Type B pancreatic cell (in vitro differentiated cells): ENCODE measurements around the gene ZNF438. TPM values are rescaled to one million over a fixed set of nuclear protein-coding genes. Genes with fewer than 3 reads are reported as not detected.

Source experiments
- DNase-seq: peaks from one replicate; pipeline ENCODE4 v3.0.0; 2021; ENCODE audit warnings: mixed read lengths; ENCODE audit not compliant: unreplicated experiment; ENCODE audit errors: extremely low spot score
- H3K27ac Mint-ChIP-seq: 2 replicates; pipeline ENCODE4 v1.8.0; 2021; ENCODE audit warnings: mild to moderate bottlenecking, mixed read lengths
- H3K27me3 Mint-ChIP-seq: 2 replicates; pipeline ENCODE4 v1.8.0; 2021; ENCODE audit warnings: mixed read lengths
- H3K36me3 Mint-ChIP-seq: 2 replicates; pipeline ENCODE4 v1.8.0; 2021; ENCODE audit warnings: mixed read lengths
- H3K4me1 Mint-ChIP-seq: one replicate; pipeline ENCODE4 v1.8.0; 2021; ENCODE audit warnings: mixed read lengths; ENCODE audit not compliant: unreplicated experiment
- H3K4me3 Mint-ChIP-seq: 2 replicates; pipeline ENCODE4 v1.8.0; 2021; ENCODE audit warnings: mild to moderate bottlenecking, mixed read lengths
- H3K9me3 Mint-ChIP-seq: 2 replicates; pipeline ENCODE4 v1.8.0; 2021; ENCODE audit warnings: mixed read lengths
- total RNA-seq: library from RNA; stranded (reverse); gene quantifications from 2 replicates; pipeline ENCODE4 v1.2.1, GENCODE V29; 2021; ENCODE audit warnings: low replicate concordance
- TF ChIP-seq, protein P1 (sequence below): fragments of 200-600 bp; sonication (generic); conservative IDR thresholded peaks from 2 replicates; pipeline ENCODE4 v1.5.0; 2021; ENCODE audit warnings: antibody characterized with exemption, mild to moderate bottlenecking

Gene ZNF438
- total RNA-seq, 1 donor from 2014 or later, result 3.7 TPM

DNA sequence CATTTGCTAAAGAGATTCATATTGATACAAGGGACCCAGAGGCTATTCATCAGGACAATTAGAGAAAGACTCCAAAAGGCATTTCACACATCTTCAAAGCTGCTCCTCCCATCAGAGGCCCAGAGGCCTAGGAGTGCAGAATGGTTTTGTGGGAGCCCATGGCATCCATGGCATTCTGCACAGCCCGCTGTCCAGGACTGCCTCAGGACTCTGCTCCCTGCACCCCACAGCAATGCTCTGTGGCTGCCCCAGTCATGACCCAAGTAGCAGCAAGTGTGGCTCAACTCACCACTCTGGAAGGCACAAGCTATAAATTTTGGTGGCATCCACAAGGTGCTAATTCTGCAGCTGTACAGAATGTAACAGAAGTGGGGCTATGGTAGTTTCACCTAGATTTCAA, 38.5 kb downstream of the ZNF438 start:
- no peak overlapping the region for H3K27ac Mint-ChIP-seq

DNA sequence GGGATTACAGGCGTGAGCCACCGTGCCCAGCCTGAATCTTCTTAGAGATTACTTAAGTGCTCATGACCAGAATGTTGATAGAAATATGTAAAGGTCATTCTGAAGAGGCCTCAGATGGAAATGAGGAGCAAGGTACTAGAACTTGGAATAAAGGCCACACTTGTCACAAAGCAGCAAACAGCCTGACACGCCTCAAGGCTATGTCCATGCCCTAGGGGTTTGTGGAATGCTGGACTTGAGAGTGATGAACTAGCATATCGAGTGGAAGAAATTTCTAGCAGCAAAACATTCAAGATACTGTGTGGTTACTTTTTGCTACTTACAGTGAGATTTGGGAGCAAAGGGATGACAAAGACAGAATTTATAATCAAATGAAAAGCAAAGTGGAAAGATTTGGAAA, 39.0 kb downstream of the ZNF438 start:
- TF ChIP-seq, protein P1, sequence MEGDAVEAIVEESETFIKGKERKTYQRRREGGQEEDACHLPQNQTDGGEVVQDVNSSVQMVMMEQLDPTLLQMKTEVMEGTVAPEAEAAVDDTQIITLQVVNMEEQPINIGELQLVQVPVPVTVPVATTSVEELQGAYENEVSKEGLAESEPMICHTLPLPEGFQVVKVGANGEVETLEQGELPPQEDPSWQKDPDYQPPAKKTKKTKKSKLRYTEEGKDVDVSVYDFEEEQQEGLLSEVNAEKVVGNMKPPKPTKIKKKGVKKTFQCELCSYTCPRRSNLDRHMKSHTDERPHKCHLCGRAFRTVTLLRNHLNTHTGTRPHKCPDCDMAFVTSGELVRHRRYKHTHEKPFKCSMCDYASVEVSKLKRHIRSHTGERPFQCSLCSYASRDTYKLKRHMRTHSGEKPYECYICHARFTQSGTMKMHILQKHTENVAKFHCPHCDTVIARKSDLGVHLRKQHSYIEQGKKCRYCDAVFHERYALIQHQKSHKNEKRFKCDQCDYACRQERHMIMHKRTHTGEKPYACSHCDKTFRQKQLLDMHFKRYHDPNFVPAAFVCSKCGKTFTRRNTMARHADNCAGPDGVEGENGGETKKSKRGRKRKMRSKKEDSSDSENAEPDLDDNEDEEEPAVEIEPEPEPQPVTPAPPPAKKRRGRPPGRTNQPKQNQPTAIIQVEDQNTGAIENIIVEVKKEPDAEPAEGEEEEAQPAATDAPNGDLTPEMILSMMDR, result no peak
- no peak for DNase-seq
- H3K27ac Mint-ChIP-seq, result no peak overlapping the region
- H3K4me1 Mint-ChIP-seq, result no peaks in the 10 kb centered on the region
- H3K27me3 Mint-ChIP-seq, result no peaks in the 10 kb centered on the region
- H3K4me3 Mint-ChIP-seq, result no peak overlapping the region
- H3K36me3 Mint-ChIP-seq, result no peaks in the 10 kb centered on the region
- H3K9me3 Mint-ChIP-seq, result peaks cover 10% of the 10 kb centered on the region

More for the DNA sequence above, 38.5 kb downstream of the ZNF438 start:
- no peaks in the 10 kb centered on the region for H3K27me3 Mint-ChIP-seq
- H3K9me3 Mint-ChIP-seq, result peaks cover 10% of the 10 kb centered on the region
- H3K4me3 Mint-ChIP-seq, result no peak overlapping the region
- DNase-seq, result no peak
- H3K4me1 Mint-ChIP-seq, result no peaks in the 10 kb centered on the region
- TF ChIP-seq, protein P1, result no peak
- no peaks in the 10 kb centered on the region for H3K36me3 Mint-ChIP-seq

DNA sequence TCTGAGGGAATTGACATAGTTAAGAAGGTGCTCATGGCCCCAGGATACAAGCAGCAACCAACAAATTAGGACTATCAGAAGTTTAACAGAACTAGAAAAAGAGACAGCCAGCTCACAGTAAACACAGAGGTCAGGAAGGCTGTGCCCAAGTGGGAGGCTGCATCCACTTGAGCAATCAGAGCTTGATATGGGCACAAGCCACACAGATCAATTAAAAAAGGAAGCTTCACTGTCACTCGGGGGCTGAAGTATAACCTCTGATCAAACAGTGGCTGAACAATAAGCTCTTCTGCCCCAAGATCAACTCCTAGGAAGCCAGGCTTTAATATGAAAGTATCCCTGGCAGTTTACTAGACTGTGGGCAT, 40.0 kb downstream of the ZNF438 start:
- H3K27ac Mint-ChIP-seq, result no peak overlapping the region
- H3K9me3 Mint-ChIP-seq, result peaks cover 10% of the 10 kb centered on the region
- TF ChIP-seq, protein P1, result no peak
- H3K4me1 Mint-ChIP-seq, result no peaks in the 10 kb centered on the region
- H3K36me3 Mint-ChIP-seq, result no peaks in the 10 kb centered on the region
- no peaks in the 10 kb centered on the region for H3K27me3 Mint-ChIP-seq
- no peak for DNase-seq
- H3K4me3 Mint-ChIP-seq, result no peak overlapping the region

DNA sequence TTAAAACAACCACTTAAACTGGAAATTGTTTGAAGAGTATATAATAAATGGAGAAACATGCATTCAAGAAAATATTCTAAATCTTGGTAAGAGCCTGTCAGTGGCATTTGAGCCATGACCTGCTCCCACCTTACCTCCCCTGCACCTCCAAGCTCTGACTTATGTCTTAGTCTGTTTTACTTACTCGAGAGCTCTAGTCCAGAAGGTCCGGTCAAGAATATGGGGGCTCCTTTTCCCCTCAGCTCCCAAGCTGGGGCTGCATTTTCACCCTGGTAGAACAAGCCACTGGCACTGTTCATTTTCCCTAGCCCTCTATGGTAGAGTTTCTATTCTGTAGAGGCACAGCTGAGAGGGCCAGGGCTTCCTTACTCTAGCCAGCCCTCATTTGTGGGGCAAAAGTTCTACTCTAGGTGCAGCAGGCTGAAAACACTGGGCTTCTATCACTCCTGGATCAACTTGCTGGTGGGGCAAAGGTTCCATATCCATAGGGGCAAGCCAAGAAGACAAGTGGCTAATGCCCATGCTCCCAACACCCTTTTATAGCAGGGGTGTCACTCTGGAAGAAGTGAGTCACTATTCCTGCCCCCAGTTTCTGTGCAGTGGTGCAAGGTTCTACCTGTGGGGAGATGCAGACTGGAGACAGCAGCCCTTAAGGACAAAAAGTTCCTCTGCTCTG, 40.6 kb downstream of the ZNF438 start:
- Mint-ChIP-seq H3K36me3 (no peaks in the 10 kb centered on the region), H3K9me3 (peaks cover 10% of the 10 kb centered on the region), H3K27me3 (no peaks in the 10 kb centered on the region), H3K27ac (no peak overlapping the region), H3K4me1 (no peaks in the 10 kb centered on the region), H3K4me3 (no peak overlapping the region)
- TF ChIP-seq, protein P1, result no peak
- DNase-seq, result no peak

DNA sequence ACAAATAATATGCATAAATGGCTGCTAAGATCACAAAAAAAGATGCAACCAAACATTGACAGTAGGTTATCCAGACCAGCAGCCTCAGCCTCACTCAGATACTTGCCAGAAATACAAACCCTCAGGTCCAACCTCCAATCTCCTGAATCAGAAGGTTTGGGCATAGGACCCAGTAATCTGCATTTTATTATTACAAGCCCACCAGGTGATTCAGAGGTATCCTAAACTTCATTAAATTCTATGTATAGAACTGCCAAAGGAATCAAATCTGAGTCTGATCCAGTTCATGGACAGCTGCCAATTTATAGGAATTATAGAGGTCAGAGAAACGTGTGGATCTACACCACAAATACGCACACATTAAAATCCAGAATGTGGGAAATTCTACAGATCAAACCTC, 41.3 kb downstream of the ZNF438 start:
- Mint-ChIP-seq H3K27me3 (no peaks in the 10 kb centered on the region), H3K4me1 (no peaks in the 10 kb centered on the region), H3K4me3 (no peak overlapping the region), H3K36me3 (no peaks in the 10 kb centered on the region), H3K9me3 (peaks cover 10% of the 10 kb centered on the region), H3K27ac (no peak overlapping the region)
- TF ChIP-seq, protein P1, result no peak
- no peak for DNase-seq
